Smooth muscle cell (in vitro differentiated cells): ENCODE results near the gene IGLON5. TPM values are rescaled to one million over a fixed set of nuclear protein-coding genes. Genes with fewer than 3 reads are reported as not detected.

Experiments used
- DNase-seq: peaks from one replicate; lab custom pipeline; 2025; ENCODE audit not compliant: unreplicated experiment; lab: John Stamatoyannopoulos, UW
- H2AFZ ChIP-seq: fragments of 200-600 bp; sonication (generic); 2 replicates; pipeline ENCODE4 v1.6.0; 2016; ENCODE audit warnings: antibody characterized with exemption, low read depth, mild to moderate bottlenecking
- H3F3A ChIP-seq: fragments of 200-600 bp; sonication (generic); 2 replicates; pipeline ENCODE4 v1.6.0; 2017; ENCODE audit warnings: antibody characterized with exemption, low read depth
- H3K27ac ChIP-seq: fragments of 200-600 bp; sonication (generic); 2 replicates; pipeline ENCODE4 v1.5.1; 2016; ENCODE audit warnings: low read depth, mild to moderate bottlenecking
- H3K27me3 ChIP-seq: fragments of 200-600 bp; sonication (generic); 2 replicates; pipeline ENCODE4 v1.6.1; 2016; ENCODE audit warnings: low read depth, mild to moderate bottlenecking
- H3K36me3 ChIP-seq: fragments of 200-600 bp; sonication (generic); 2 replicates; pipeline ENCODE4 v1.5.1; 2016; ENCODE audit warnings: low read depth
- H3K4me1 ChIP-seq: fragments of 200-600 bp; sonication (generic); 2 replicates; pipeline ENCODE4 v1.5.1; 2016; ENCODE audit warnings: low read depth
- H3K4me2 ChIP-seq: fragments of 200-600 bp; sonication (generic); 2 replicates; pipeline ENCODE4 v1.6.0; 2016; ENCODE audit warnings: mild to moderate bottlenecking
- H3K4me3 ChIP-seq: fragments of 200-600 bp; sonication (generic); 2 replicates; pipeline ENCODE4 v1.5.1; 2016; ENCODE audit warnings: mild to moderate bottlenecking
- H3K79me2 ChIP-seq: fragments of 200-600 bp; sonication (generic); 2 replicates; pipeline ENCODE4 v1.6.0; 2016; ENCODE audit warnings: low read depth, mild to moderate bottlenecking
- H3K9ac ChIP-seq: fragments of 200-600 bp; sonication (generic); 2 replicates; pipeline ENCODE4 v1.6.0; 2016; ENCODE audit warnings: low read depth
- H3K9me3 ChIP-seq: fragments of 200-600 bp; sonication (generic); replicated peaks from 2 replicates; pipeline ENCODE4 v1.5.1; 2016; ENCODE audit warnings: low read depth
- H4K20me1 ChIP-seq: fragments of 200-600 bp; sonication (generic); 2 replicates; pipeline ENCODE4 v1.6.0; 2016; ENCODE audit warnings: low read depth
- CTCF ChIP-seq: fragments of 200-600 bp; sonication (generic); IDR thresholded peaks from 2 replicates; pipeline ENCODE4 v1.5.1; 2017; ENCODE audit warnings: borderline replicate concordance, mild to moderate bottlenecking, antibody characterized with exemption; ENCODE audit not compliant: insufficient read depth, poor library complexity, severe bottlenecking
- WGBS: methylation state at CpG from one replicate; pipeline ENCODE4 v1.1.7; 2016; ENCODE audit warnings: low lambda C conversion rate; 5-methylcytosine and 5-hydroxymethylcytosine counted together
- polyA plus RNA-seq: library from polyadenylated mRNA; unstranded; fragments of >200 nt; fragmentation: Nextera tagmentation; extraction: Ambion mirVana; gene quantifications from 2 replicates; pipeline ENCODE4 v1.2.1, GENCODE V29; 2016
- total RNA-seq: library from RNA; depleted of rRNA; stranded (reverse); fragments of >200 nt; gene quantifications from 2 replicates; pipeline ENCODE4 v1.2.3, GENCODE V29; 2014

The IGLON5 gene
- total and polyA plus RNA-seq, 2 experiments from 2014 or later, result 3.5 to 3.8 TPM

DNA sequence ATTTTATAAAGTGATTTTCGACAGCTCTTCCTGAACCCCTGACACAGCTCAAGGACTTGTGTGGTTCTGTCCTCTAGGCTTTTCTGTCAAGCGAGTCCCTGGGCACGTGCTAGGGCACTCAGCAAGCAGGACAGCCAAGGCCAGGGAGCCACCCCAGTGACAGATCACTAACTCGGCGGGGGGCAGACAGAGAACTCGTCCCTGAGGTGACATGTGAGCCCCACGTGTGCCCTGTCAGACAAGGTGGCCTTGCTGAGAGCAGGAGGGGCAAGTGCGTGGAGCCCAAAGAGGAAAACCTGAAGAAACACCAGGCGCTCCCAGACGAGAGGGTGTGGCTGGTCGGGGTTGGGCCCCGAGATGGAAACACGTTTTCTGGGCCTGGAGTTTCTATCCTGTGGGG, 49.8 kb downstream of the IGLON5 start:
- H4K20me1 ChIP-seq, result peaks cover 2% of the 10 kb centered on the region
- H3K79me2 ChIP-seq, result no peaks in the 10 kb centered on the region
- H3K4me1 ChIP-seq, result peaks cover 10% of the 10 kb centered on the region
- H3K27ac ChIP-seq, result no peak overlapping the region
- H3K27me3 ChIP-seq, result no peaks in the 10 kb centered on the region
- H2AFZ ChIP-seq, result no peak overlapping the region
- peaks cover 7% of the 10 kb centered on the region for H3F3A ChIP-seq
- H3K9ac ChIP-seq, result no peak overlapping the region
- no peaks in the 10 kb centered on the region for H3K36me3 ChIP-seq
- no peak for DNase-seq
- no peak overlapping the region for H3K4me2 ChIP-seq
- no peak for TF ChIP-seq CTCF
- 96% methylated on average over 13 of the region's 13 CpGs for WGBS
- no peak overlapping the region for H3K4me3 ChIP-seq
- H3K9me3 ChIP-seq, result no peaks in the 10 kb centered on the region

DNA sequence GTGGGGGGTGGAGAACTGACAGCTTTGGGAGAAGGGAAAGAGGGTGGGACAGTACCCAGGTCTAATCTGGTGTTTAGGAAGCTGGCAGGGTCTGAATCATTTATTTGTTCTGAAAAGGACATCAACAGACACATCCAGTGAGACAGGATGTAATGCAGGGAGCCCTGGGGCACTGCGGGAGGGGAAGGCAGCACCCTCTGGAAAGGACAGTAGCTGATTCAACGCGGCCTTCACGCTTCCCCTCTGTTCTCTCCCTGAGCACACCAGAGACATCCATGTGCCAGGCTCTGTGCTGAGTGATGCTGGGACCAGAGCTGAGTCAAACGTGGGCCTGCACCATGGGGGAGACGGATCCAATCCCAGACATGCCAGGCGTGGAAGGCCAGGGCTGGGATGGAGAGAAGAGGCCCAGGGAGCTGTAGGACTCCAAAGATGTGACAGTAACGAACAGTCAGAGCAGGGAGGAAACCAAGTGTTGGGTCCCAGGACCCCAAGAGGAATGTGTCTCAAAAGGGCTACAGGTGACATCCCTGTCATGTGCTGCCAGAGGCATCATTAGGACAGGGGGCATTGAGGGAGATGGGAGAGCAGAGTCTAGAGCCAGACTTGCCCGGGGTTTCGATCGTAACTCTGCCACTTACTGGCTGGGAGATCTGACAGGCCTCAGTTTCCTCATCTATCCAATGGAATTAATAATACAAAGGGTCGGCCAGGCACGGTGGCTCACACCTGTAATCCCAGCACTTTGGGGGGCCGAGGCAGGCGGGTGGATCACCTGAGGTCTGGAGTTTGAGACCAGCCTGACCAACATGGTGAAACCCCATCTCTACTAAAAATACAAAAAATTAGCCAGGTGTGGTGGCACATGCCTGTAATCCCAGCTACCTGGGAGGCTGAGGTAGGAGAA, 53.0 kb downstream of the IGLON5 start:
- H3K27ac ChIP-seq, result no peak overlapping the region
- peak overlapping the region; percentile 100 for H3K4me2 ChIP-seq
- H2AFZ ChIP-seq, result no peak overlapping the region
- peaks cover 22% of the 10 kb centered on the region for H3K4me1 ChIP-seq
- H3K36me3 ChIP-seq, result no peaks in the 10 kb centered on the region
- peak overlapping the region; percentile 93 for H3K4me3 ChIP-seq
- H3K27me3 ChIP-seq, result no peaks in the 10 kb centered on the region
- H4K20me1 ChIP-seq, result no peaks in the 10 kb centered on the region
- DNase-seq, result no peak
- H3K9ac ChIP-seq, result no peak overlapping the region
- H3F3A ChIP-seq, result peaks cover 6% of the 10 kb centered on the region
- TF ChIP-seq CTCF, result no peak
- 86% methylated on average over 15 of the region's 15 CpGs for WGBS
- no peaks in the 10 kb centered on the region for H3K9me3 ChIP-seq
- no peaks in the 10 kb centered on the region for H3K79me2 ChIP-seq

DNA sequence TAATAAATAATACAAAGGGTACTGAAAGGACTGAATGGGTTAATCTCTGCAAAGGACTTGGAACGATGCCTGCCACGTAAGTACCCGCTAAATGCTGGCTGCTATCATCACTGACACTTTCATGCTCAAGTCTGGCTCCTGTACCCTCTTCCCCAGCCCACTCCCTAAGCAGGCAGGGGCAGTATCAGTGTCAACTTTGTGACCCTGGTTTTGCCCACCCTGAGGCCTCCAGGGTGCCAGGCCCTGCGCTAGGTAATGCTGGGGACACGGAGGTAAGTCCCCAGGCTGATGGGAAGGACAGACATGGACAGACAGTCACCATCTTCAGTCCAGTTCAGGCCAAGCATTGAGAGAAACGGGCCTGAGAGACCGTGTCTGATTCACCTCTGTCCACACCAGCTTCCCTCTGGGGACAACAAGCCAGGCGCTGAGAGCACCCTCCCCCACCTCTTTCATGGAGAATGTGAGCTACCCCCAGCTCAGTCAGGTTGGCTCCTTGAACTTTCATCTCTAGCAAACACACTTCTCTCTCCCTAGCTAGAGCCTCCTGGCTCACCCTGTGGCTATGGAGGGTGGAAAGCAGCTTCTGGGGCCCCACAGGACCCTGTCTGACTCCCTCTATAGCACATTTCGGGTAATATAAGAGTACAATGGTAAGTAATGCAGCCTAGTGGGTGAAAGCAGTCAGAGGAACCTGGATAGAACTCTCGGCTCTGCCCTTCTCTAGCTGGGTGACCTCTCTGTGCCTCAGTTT, 53.9 kb downstream of the IGLON5 start:
- no peaks in the 10 kb centered on the region for H3K9me3 ChIP-seq
- 22% methylated on average over 10 of the region's 10 CpGs for WGBS

More for the DNA sequence above, 53.9 kb downstream of the IGLON5 start:
- TF ChIP-seq CTCF, result no peak
- Histone ChIP-seq H3K4me3 (peak overlapping the region; percentile 93), H3K4me1 (peaks cover 22% of the 10 kb centered on the region), H4K20me1 (no peaks in the 10 kb centered on the region), H3K36me3 (no peaks in the 10 kb centered on the region), H3K9ac (peak overlapping the region; percentile 87), H3K4me2 (peak overlapping the region; percentile 100), H3F3A (no peaks in the 10 kb centered on the region), H3K79me2 (no peaks in the 10 kb centered on the region), H3K27me3 (no peaks in the 10 kb centered on the region), H2AFZ (peak overlapping the region; percentile 89), H3K27ac (peak overlapping the region; percentile 58)
- no peak for DNase-seq
